WTC11 (cell line): ENCODE data around the gene MTMR4. TPM values are rescaled to one million over a fixed set of nuclear protein-coding genes. Genes with fewer than 3 reads are reported as not detected.
"Not testable (repeated sequence)": the region's sequence is repeated elsewhere in the genome, so short reads cannot be mapped to it uniquely, and the experiment has no call there.

Experiments
- ATAC-seq: fragments of 200-7000 bp; cut with Tn5 transposase; 2 replicates; pipeline ENCODE4 v1.10.0; 2021; ENCODE audit warnings: mild to moderate bottlenecking, moderate library complexity
- CTCF ChIA-PET: fragments of 300-600 bp; sonication (Branson Sonifier 250); formaldehyde crosslinking; loops from one replicate; lab custom pipeline; 2021; ENCODE audit warnings: antibody characterized with exemption; lab: Charles Lee
- POLR2A ChIA-PET: fragments of 350-600 bp; sonication (Branson Sonifier 250); formaldehyde crosslinking; loops from one replicate; lab custom pipeline; 2021; ENCODE audit warnings: antibody characterized with exemption; lab: Charles Lee
- DNase-seq: peaks from one replicate; pipeline ENCODE4 v3.0.0; 2021; ENCODE audit warnings: low spot score
- H3K27ac Mint-ChIP-seq: 2 replicates; pipeline ENCODE4 v1.8.0; 2021; ENCODE audit warnings: mixed read lengths
- H3K27me3 Mint-ChIP-seq: 2 replicates; pipeline ENCODE4 v1.8.0; 2021; ENCODE audit warnings: low read depth, mild to moderate bottlenecking, moderate library complexity, mixed read lengths
- H3K36me3 Mint-ChIP-seq: 2 replicates; pipeline ENCODE4 v1.8.0; 2021; ENCODE audit warnings: mixed read lengths
- H3K4me1 Mint-ChIP-seq: 2 replicates; pipeline ENCODE4 v1.8.0; 2022; ENCODE audit warnings: mixed read lengths
- H3K4me3 Mint-ChIP-seq: 2 replicates; pipeline ENCODE4 v1.8.0; 2021; ENCODE audit warnings: mild to moderate bottlenecking, moderate library complexity, mixed read lengths
- H3K9me3 Mint-ChIP-seq: 2 replicates; pipeline ENCODE4 v1.8.0; 2021; ENCODE audit warnings: mixed read lengths
- ATF6 ChIP-seq: sonication (generic); formaldehyde crosslinking; IDR thresholded peaks from 2 replicates; pipeline ENCODE4 v1.8.1; 2023; ENCODE audit warnings: mild to moderate bottlenecking, missing genetic modification reagents
- CTCF ChIP-seq: fragments of 200-600 bp; IDR thresholded peaks from 2 replicates; pipeline ENCODE4 v1.8.0; 2022; ENCODE audit warnings: antibody characterized with exemption
- E2F1 ChIP-seq: sonication (generic); formaldehyde crosslinking; IDR thresholded peaks from 2 replicates; pipeline ENCODE4 v1.8.0; 2022; ENCODE audit warnings: mild to moderate bottlenecking, missing genetic modification reagents
- GABPB1 ChIP-seq: sonication (generic); formaldehyde crosslinking; IDR thresholded peaks from 2 replicates; pipeline ENCODE4 v1.8.1; 2023; ENCODE audit warnings: mild to moderate bottlenecking, missing genetic modification reagents
- HMGA2 ChIP-seq: fragments of 250-450 bp; sonication (Bioruptor Pico); IDR thresholded peaks from 2 replicates; pipeline ENCODE4 v1.4.0; 2021; ENCODE audit warnings: mild to moderate bottlenecking, moderate library complexity
- MYBL2 ChIP-seq: sonication (generic); formaldehyde crosslinking; IDR thresholded peaks from 2 replicates; pipeline ENCODE4 v1.8.1; 2023; ENCODE audit warnings: mild to moderate bottlenecking, moderate library complexity, missing genetic modification reagents
- NFATC4 ChIP-seq: fragments of 250-450 bp; sonication (Bioruptor Pico); IDR thresholded peaks from 2 replicates; pipeline ENCODE4 v1.9.0; 2021; ENCODE audit warnings: mild to moderate bottlenecking
- NFE2L1 ChIP-seq: sonication (generic); formaldehyde crosslinking; IDR thresholded peaks from 2 replicates; pipeline ENCODE4 v1.8.1; 2023; ENCODE audit warnings: missing genetic modification reagents
- SMAD3 ChIP-seq: sonication (generic); formaldehyde crosslinking; IDR thresholded peaks from 2 replicates; pipeline ENCODE4 v1.8.0; 2022; ENCODE audit warnings: missing genetic modification reagents, mild to moderate bottlenecking, borderline replicate concordance
- STAT6 ChIP-seq: sonication (generic); formaldehyde crosslinking; conservative IDR thresholded peaks from 2 replicates; pipeline ENCODE4 v1.8.1; 2023; ENCODE audit warnings: mild to moderate bottlenecking, low read depth, missing genetic modification reagents, moderate library complexity
- ZNF121 ChIP-seq: sonication (generic); formaldehyde crosslinking; IDR thresholded peaks from 2 replicates; pipeline ENCODE4 v1.8.0; 2023; ENCODE audit warnings: missing genetic modification reagents
- ZNF263 ChIP-seq: sonication (generic); formaldehyde crosslinking; IDR thresholded peaks from 2 replicates; pipeline ENCODE4 v1.8.1; 2022; ENCODE audit warnings: low read depth, mild to moderate bottlenecking, moderate library complexity, missing genetic modification reagents
- ZNF532 ChIP-seq: fragments of 250-450 bp; sonication (Bioruptor Pico); IDR thresholded peaks from 2 replicates; pipeline ENCODE4 v1.9.0; 2021; ENCODE audit warnings: mild to moderate bottlenecking, borderline replicate concordance
- ZSCAN18 ChIP-seq: fragments of 250-450 bp; sonication (Bioruptor Pico); IDR thresholded peaks from 2 replicates; pipeline ENCODE4 v2.1.2; 2022; ENCODE audit warnings: mild to moderate bottlenecking, moderate library complexity
- total RNA-seq: library from RNA; stranded (reverse); gene quantifications from 3 replicates; pipeline ENCODE4 v1.2.3, GENCODE V29; 2021

The MTMR4 gene
- total RNA-seq, 1 experiment from 2014 or later = 30.8 TPM

GRCh38 chr17:58556833-58557250 is 42.4 kb upstream of the MTMR4 start:
- CTCF ChIA-PET = interaction anchor here (0.9 kb wide), 1 partner anchor 15 kb away, joined by 4 read pairs; no protein-coding TSS in a partner anchor
- ATAC-seq (no peak), DNase-seq (no peak)
- POLR2A ChIA-PET = no interaction called here
- H3K9me3 Mint-ChIP-seq = no peaks in the 10 kb centered on the region
- H3K27me3 Mint-ChIP-seq = no peaks in the 10 kb centered on the region
- no peaks in the 10 kb centered on the region for H3K4me1 Mint-ChIP-seq
- no peak overlapping the region for H3K27ac Mint-ChIP-seq
- H3K4me3 Mint-ChIP-seq = no peak overlapping the region
- no peaks in the 10 kb centered on the region for H3K36me3 Mint-ChIP-seq
- no peak for TF ChIP-seq E2F1 (CRISPR knock-in tag)
- TF ChIP-seq STAT6 (CRISPR knock-in tag) = no peak
- no peak for TF ChIP-seq CTCF
- no peak for TF ChIP-seq HMGA2
- no peak for TF ChIP-seq MYBL2 (CRISPR knock-in tag)
- no peak for TF ChIP-seq NFATC4 (CRISPR knock-in tag)
- no peak for TF ChIP-seq SMAD3
- no peak for TF ChIP-seq ZNF532
- no peak for TF ChIP-seq NFE2L1
- TF ChIP-seq, all 79 proteins: peak for 0

GRCh38 chr17:58555109-58555508 is 40.7 kb upstream of the MTMR4 start:
- not testable (repeated sequence) for H3K4me3 Mint-ChIP-seq, H3K9me3 Mint-ChIP-seq, H3K27me3 Mint-ChIP-seq, H3K4me1 Mint-ChIP-seq, H3K36me3 Mint-ChIP-seq, DNase-seq, ATAC-seq, H3K27ac Mint-ChIP-seq
- CTCF ChIA-PET = interaction anchor here (0.6 kb wide), 1 partner anchor 22 kb away, joined by 3 read pairs; no protein-coding TSS in a partner anchor
- POLR2A ChIA-PET = interaction anchor here (0.7 kb wide), 1 partner anchor 119 kb away, joined by 4 read pairs; no protein-coding TSS in a partner anchor

DNA sequence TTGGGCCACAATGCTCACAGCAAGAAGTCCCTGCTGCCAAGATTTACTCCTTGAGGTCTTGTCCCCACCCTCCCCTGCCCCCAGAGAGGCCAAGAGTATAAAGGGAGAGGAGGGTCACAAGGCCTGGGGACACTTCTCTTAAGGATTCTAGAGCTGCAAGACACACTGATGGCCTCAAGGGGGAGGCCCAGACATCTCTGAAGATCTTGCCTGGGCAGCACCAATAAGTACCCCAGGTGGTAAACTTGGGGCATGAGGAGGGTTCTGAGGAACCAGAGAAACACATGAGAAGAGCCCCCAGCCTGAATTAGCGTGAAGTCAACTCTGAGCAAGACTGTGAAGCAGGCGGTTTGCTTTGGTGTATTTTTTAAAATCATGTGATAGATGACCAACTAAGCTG is 26.8 kb upstream of the MTMR4 start:
- ChIA-PET POLR2A (interaction anchor here (0.5 kb wide), 1 partner anchor 462 kb away, joined by 5 read pairs; no protein-coding TSS in a partner anchor), CTCF (interaction anchor here (0.5 to 3.3 kb wide), 29 partner anchors 10 to 916 kb away, joined by 3 to 43 read pairs (median 4); no protein-coding TSS in a partner anchor)
- TF ChIP-seq ZSCAN18 (no peak), GABPB1 (CRISPR knock-in tag) (no peak), ZNF263 (no peak), CTCF (peak; percentile 46; the same call in 1 of the 2 replicates), ZNF121 (CRISPR knock-in tag) (no peak), ATF6 (CRISPR knock-in tag) (no peak)
- ATAC-seq = peak; percentile 96
- peak; percentile 42 for DNase-seq
- H3K27ac Mint-ChIP-seq = no peak overlapping the region
- H3K9me3 Mint-ChIP-seq = no peaks in the 10 kb centered on the region
- H3K4me1 Mint-ChIP-seq = peaks cover 13% of the 10 kb centered on the region
- H3K36me3 Mint-ChIP-seq = no peaks in the 10 kb centered on the region
- H3K4me3 Mint-ChIP-seq = no peak overlapping the region
- H3K27me3 Mint-ChIP-seq = peaks cover 7% of the 10 kb centered on the region
